8988T (cell line): ENCODE measurements around the gene KLRC4.

Experiments used
- DNase-seq: peaks from one replicate; pipeline ENCODE4 v3.0.0; 2011

The KLRC4 gene

GRCh38 chr12:10366875-10367274, 42.7 kb downstream of the KLRC4 start:
- no peak for DNase-seq

- no peak for DNase-seq
Observed at GRCh38 chr12:10365696-10366405, 43.7 kb downstream of the KLRC4 start.

DNA sequence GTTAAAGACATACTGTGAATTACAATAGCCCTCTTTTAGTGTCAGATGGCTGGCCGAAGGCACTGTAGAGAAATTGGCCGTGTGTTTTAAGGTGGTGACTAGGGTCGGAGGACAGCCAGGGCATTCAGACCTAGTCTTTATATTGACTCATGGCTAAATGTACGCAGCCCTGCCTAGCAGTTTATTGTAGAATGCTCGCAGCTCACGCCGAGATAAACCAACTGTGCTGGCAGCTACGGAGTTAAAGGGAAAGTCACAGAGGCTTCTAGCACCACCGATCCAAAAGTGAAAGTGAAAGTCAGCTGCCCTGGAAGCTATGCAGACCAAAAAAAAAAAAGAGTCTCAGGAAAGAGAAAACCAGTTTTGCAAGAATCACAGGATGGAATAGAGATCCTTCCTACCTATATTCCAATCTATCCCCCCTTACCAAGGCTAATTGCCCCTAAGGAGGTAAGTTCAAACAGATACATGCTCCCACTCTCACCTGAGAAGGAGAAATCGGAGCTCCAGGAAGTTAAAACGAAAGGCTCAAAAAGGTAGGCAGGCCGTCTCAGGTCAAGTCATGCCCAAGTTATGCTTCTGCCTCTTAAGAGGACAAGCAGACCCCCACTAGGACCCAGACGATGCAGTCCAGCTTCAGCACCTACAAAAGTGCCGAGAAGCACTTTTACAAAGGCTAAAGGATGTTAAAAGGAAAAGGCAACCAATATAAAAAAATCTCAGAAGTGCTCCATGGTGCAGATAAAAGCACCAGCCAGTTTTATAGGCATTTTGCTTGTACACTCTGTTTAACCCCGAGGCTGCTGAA, 44.5 kb downstream of the KLRC4 start:
- DNase-seq = no peak

DNA sequence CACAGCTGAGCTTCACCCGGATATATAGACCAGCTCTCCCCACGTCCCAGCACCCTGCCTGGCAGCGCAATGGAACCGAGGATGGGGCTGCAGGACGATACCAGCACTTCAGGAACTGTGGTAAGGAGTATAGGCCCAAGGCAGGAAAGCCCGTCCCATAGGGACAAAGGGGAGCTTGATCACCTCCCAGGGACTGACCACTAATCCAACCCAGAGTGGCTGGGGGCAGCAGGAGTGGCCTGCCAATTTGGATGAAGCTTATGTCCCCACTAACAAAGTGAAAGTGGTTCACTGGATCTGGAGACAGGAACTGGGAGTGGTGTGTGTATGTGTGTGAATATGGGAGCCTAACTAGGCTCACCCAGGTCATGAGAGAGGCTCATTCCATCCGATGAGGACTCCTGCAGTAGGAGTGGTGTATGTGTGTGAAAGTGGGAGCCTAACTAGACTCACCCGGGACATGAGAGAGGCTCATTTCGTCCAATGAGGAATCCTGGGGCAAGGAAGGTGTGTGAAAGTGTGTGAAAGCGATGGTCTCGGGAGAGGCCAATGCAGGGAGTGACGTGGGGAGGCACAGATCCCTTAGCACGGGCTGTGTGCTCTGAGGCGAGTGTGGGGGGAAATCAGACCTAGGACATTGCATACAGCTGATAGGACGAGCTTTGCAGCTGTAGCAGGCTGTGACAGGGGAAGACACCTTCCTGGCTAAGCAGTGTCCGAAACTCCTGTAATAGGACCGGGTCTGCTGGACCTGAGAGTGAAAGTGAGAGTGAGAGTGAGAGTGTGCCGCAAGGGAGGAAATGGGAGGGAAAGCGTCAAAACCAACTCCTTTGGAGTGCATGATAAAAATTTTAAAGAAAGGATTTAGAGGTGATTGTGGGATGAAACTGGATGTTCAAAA, 45.4 kb downstream of the KLRC4 start:
- no peak for DNase-seq

- DNase-seq = no peak
Observed at GRCh38 chr12:10363658-10363913, 46.0 kb downstream of the KLRC4 start.

DNA sequence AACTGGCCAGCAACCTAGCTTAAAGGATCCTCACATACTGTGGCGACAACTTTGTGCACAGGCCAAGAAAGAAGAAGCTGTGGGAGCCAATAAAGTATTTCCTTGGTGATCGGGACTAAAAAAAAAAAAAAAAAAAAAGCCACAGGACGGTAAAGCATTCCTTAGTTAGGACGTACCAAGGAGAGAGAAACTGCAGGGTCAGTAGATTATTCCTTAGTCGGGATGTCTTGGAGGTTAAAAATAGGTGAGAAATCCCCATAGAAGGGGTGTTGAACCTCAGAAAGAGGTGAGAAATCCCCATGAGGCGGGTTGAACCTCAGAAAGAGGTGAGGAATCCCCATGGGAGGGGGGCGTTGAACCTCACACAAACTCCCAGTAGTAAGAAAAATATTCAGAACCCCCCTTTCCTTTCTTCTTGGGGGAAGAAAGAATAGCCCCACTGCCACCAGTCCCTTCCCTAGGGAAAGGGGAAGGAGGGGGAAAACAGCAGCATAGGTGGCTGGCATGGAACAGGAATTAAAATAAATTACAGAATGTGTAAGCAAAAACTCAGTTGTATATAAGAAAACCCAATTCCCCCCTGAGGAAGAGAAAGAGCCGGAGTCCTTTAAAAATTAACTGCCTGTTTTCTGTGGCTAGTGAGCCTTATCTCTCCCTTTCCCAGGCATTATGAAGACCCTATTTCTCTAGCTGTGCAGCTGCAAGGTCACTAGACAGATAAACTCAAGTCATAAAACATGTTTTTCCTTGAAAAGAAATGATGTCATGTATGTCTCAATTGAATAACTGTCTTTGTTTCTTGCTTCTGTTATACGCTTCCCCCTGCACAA, 46.5 kb downstream of the KLRC4 start:
- DNase-seq = no peak

DNA sequence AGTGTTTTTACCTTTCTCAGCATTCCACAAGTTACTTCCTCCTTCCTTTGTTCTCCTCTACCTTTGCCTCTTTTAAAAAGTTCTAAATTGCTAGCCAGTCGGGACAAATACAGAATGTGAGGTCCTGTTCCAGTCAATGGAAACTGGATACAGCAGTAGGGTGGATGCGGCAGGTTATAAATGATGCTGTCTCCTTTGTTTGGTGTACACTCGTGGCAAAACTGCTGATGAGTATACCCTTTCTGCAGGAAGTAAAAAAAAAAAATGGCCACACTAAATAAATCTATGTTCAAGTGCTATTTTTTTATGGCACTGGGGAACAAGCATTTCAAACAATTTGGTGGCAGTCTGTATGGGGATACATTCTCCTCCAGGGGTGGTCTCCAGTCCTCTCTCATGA, 47.2 kb downstream of the KLRC4 start:
- no peak for DNase-seq

DNA sequence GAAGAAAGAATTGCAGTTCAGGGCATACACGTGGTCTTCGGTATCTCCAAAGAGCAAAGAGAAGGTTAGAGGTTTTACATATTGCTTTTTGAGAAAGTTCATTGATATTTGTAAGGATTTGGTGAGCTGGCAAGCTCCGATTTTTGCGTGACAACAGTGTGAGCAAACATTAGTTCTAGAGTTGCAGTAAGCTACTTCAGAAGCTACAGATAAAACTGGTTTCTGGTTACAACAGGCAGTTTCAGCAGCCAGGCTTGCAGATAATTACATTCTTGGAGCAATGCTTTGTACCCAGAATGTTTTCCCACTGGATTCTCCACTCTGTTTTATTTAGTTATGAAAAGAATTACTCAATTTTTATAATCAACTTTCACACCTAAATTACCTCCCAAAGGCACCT, 47.9 kb downstream of the KLRC4 start:
- no peak for DNase-seq

- DNase-seq = no peak
Observed at GRCh38 chr12:10361084-10361483, 48.5 kb downstream of the KLRC4 start.

DNA sequence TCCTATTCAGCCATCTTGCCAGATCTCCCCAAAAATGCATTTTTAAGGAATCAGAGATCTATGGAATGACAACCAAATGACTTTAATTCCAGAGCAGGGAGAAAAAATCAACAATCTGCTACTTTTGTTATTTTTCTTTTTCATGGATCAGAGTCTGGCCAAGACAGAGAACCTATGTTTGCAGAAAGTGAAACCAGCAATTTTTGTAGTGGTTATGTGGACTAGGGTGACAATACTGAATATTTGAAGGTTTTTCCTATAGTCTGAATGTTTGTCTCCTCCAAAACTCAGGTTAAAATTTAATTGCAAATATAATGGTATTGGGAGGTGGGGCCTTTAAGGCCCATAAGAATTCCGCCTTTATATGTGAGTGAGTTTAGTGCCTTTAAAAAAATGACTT, 50.6 kb downstream of the KLRC4 start:
- DNase-seq = no peak

- DNase-seq = no peak
Observed at GRCh38 chr12:10358131-10358530, 51.4 kb downstream of the KLRC4 start.
